SK-N-SH (cell line): ENCODE data around the gene NAT9. TPM values are rescaled to one million over a fixed set of nuclear protein-coding genes. Genes with fewer than 3 reads are reported as not detected.

ENCODE experiments used
- CTCF ChIA-PET: fragments of 300-600, 350-600 bp; formaldehyde crosslinking; extraction: SDS; loops from one replicate; lab custom pipeline; 2021; lab: Yijun Ruan, JAX
- POLR2A ChIA-PET: fragments of 350-600 bp; sonication (Branson Sonifier 250); formaldehyde crosslinking; extraction: SDS; loops from one replicate; lab custom pipeline; 2020; ENCODE audit warnings: antibody characterized with exemption, inconsistent platforms; lab: Yijun Ruan, JAX
- DNase-seq: peaks from one replicate; pipeline ENCODE4 v3.0.0; 2012
- H2AFZ ChIP-seq: fragments of 200-600 bp; sonication (generic); 2 replicates; pipeline ENCODE4 v1.8.1; 2016; ENCODE audit warnings: antibody characterized with exemption, mild to moderate bottlenecking, low read depth
- H3F3A ChIP-seq: fragments of 200-600 bp; sonication (generic); replicated peaks from 2 replicates; pipeline ENCODE3; 2016; ENCODE audit warnings: antibody characterized with exemption, mild to moderate bottlenecking; ENCODE audit not compliant: insufficient read depth
- H3K27ac ChIP-seq, 2 experiments: fragments of 200-500 bp in 1 of 2; fragments of 200-600 bp in 1 of 2; sonication (Bioruptor generic) in 1 of 2; sonication (generic), shearing (Covaris generic) in 1 of 2; 2 replicates each; pipeline versions ENCODE4 v1.5.1 to v1.6.1; 2014 to 2016; ENCODE audit warnings: low read depth in 2 of 2, inconsistent platforms in 1 of 2, low read length in 1 of 2, mild to moderate bottlenecking in 1 of 2, mixed read lengths in 1 of 2
- H3K27me3 ChIP-seq: fragments of 200-600 bp; sonication (generic), shearing (Covaris generic); 2 replicates; pipeline ENCODE4 v1.6.1; 2016; ENCODE audit warnings: mixed run types; ENCODE audit not compliant: insufficient read depth
- H3K36me3 ChIP-seq, 2 experiments: fragments of 200-500 bp in 1 of 2; fragments of 200-600 bp in 1 of 2; sonication (Bioruptor generic) in 1 of 2; sonication (generic) in 1 of 2; replicated peaks in 1 of 2; 2 replicates each; pipeline versions ENCODE3 to v1.5.1; 2014 to 2016; ENCODE audit warnings: low read length in 1 of 2, mild to moderate bottlenecking in 1 of 2; ENCODE audit not compliant: insufficient read depth in 2 of 2, control insufficient read depth in 1 of 2
- H3K4me1 ChIP-seq, 2 experiments: fragments of 200-500 bp in 1 of 2; fragments of 200-600 bp in 1 of 2; sonication (Bioruptor generic) in 1 of 2; sonication (generic), shearing (Covaris generic) in 1 of 2; 2 replicates each; pipeline versions ENCODE4 v1.5.1 to v1.6.1; 2014 to 2016; ENCODE audit warnings: low read depth in 1 of 2, low read length in 1 of 2, mixed run types in 1 of 2; ENCODE audit not compliant: insufficient read depth in 2 of 2, control insufficient read depth in 1 of 2
- H3K4me2 ChIP-seq: fragments of 200-600 bp; sonication (generic), shearing (Covaris generic); 2 replicates; pipeline ENCODE4 v1.6.1; 2017; ENCODE audit warnings: mixed run types
- H3K4me3 ChIP-seq, 2 experiments: fragments of 200-500 bp in 1 of 2; fragments of 200-600 bp in 1 of 2; sonication (Bioruptor generic) in 1 of 2; sonication (generic), shearing (Covaris generic) in 1 of 2; 2 replicates each; pipeline versions ENCODE4 v1.5.1 to v1.8.1; 2014 to 2016; ENCODE audit warnings: low read depth in 2 of 2, inconsistent platforms in 1 of 2, low read length in 1 of 2, mild to moderate bottlenecking in 1 of 2, mixed read lengths in 1 of 2, moderate library complexity in 1 of 2
- H3K79me2 ChIP-seq: fragments of 200-600 bp; sonication (generic); 2 replicates; pipeline ENCODE4 v1.8.1; 2017; ENCODE audit warnings: mild to moderate bottlenecking; ENCODE audit not compliant: insufficient read depth
- H3K9ac ChIP-seq: fragments of 200-600 bp; sonication (generic); 2 replicates; pipeline ENCODE4 v1.6.1; 2017; ENCODE audit warnings: mixed run types
- H3K9me2 ChIP-seq: fragments of 200-600 bp; sonication (generic); 2 replicates; pipeline ENCODE4 v1.6.1; 2017; ENCODE audit warnings: mixed run types
- H3K9me3 ChIP-seq: fragments of 200-600 bp; sonication (generic); 2 replicates; pipeline ENCODE4 v1.6.1; 2017; ENCODE audit warnings: mixed run types, mild to moderate bottlenecking, moderate library complexity
- H4K20me1 ChIP-seq: fragments of 200-600 bp; sonication (generic); 2 replicates; pipeline ENCODE4 v1.6.1; 2017; ENCODE audit warnings: mild to moderate bottlenecking, mixed run types; ENCODE audit not compliant: insufficient read depth
- CTCF ChIP-seq: fragments of 200-600 bp; sonication (generic); IDR thresholded peaks from 2 replicates; pipeline ENCODE4 v1.6.1; 2017; ENCODE audit warnings: antibody characterized with exemption, mild to moderate bottlenecking, moderate library complexity
- ELF1 ChIP-seq: IDR thresholded peaks from 2 replicates; pipeline ENCODE4 v1.4.0; 2012
- EP300 ChIP-seq, 2 experiments: IDR thresholded peaks; 2 replicates each; pipeline versions ENCODE4 v1.4.0 to v1.6.1; 2012; ENCODE audit warnings: borderline replicate concordance in 1 of 2, low read depth in 1 of 2, low read length in 1 of 2
- EZH2phosphoT487 ChIP-seq: fragments of 200-600 bp; sonication (generic); IDR thresholded peaks from 2 replicates; pipeline ENCODE4 v1.6.1; 2017; ENCODE audit warnings: low read depth, mixed run types, mild to moderate bottlenecking, antibody characterized with exemption, moderate library complexity, borderline replicate concordance
- IRF3 ChIP-seq: fragments of 150-350 bp; IDR thresholded peaks from 2 replicates; pipeline ENCODE4 v1.6.1; 2016; ENCODE audit warnings: mild to moderate bottlenecking, low read depth, low read length
- JUND ChIP-seq: IDR thresholded peaks from 2 replicates; pipeline ENCODE4 v1.4.0; 2012
- MEF2A ChIP-seq: IDR thresholded peaks from 2 replicates; pipeline ENCODE4 v1.4.0; 2012; ENCODE audit warnings: low read depth, borderline replicate concordance
- NFIC ChIP-seq: IDR thresholded peaks from 2 replicates; pipeline ENCODE4 v1.4.0; 2012; ENCODE audit warnings: borderline replicate concordance
- PBX3 ChIP-seq: IDR thresholded peaks from 2 replicates; pipeline ENCODE4; 2012
- POLR2AphosphoS5 ChIP-seq: IDR thresholded peaks from 2 replicates; pipeline ENCODE4 v1.6.1; 2012; ENCODE audit warnings: low read depth, low read length
- RFX5 ChIP-seq: IDR thresholded peaks from 2 replicates; pipeline ENCODE4 v1.6.1; 2012; ENCODE audit warnings: mild to moderate bottlenecking, improper control_type of control experiment, low read length
- SIN3A ChIP-seq: IDR thresholded peaks from 2 replicates; pipeline ENCODE4 v1.6.1; 2012; ENCODE audit warnings: low read depth, mild to moderate bottlenecking, low read length, moderate library complexity, borderline replicate concordance
- TEAD4 ChIP-seq: IDR thresholded peaks from 2 replicates; pipeline ENCODE4 v1.4.0; 2012; ENCODE audit warnings: mild to moderate bottlenecking, borderline replicate concordance; ENCODE audit not compliant: insufficient read depth
- USF1 ChIP-seq: IDR thresholded peaks from 2 replicates; pipeline ENCODE4 v1.4.0; 2012; ENCODE audit warnings: low read depth, borderline replicate concordance
- USF2 ChIP-seq: fragments of 150-350 bp; IDR thresholded peaks from 2 replicates; pipeline ENCODE4 v1.6.1; 2017; ENCODE audit warnings: antibody characterized with exemption, low read length, low read depth, borderline replicate concordance
- YY1 ChIP-seq: IDR thresholded peaks from 2 replicates; pipeline ENCODE4 v1.4.0; 2012; ENCODE audit warnings: low read depth, mild to moderate bottlenecking
- ZBTB33 ChIP-seq: IDR thresholded peaks from 2 replicates; pipeline ENCODE4 v1.4.0; 2012; ENCODE audit warnings: low read depth, borderline replicate concordance
- WGBS: methylation state at CpG from one replicate; pipeline ENCODE4 v1.1.6; 2017; ENCODE audit warnings: low lambda C conversion rate; 5-methylcytosine and 5-hydroxymethylcytosine counted together
- polyA plus RNA-seq, 3 experiments: library from polyadenylated mRNA; depleted of rRNA; stranded (reverse); fragments of >200 nt; gene quantifications; 2 replicates each; pipeline ENCODE4 v1.2.3, GENCODE V29; 2012

The NAT9 gene
- polyA plus RNA-seq, 1 of the 3 experiments (the other 2 are of a cell fraction), result 117 TPM

- Histone ChIP-seq H3K79me2 (peaks cover 14% of the 10 kb centered on the region; the same call in 1 of the 2 replicates), H4K20me1 (no peaks in the 10 kb centered on the region), H3K27ac (peak overlapping the region; percentile 25 to 94; a peak in 3 of 4 replicates), H3K9me2 (no peaks in the 10 kb centered on the region), H2AFZ (no peak overlapping the region), H3K9me3 (no peaks in the 10 kb centered on the region), H3K36me3 (no peaks in the 10 kb centered on the region), H3K4me3 (no peak overlapping the region), H3K27me3 (no peaks in the 10 kb centered on the region), H3F3A (peaks cover 4% of the 10 kb centered on the region), H3K4me1 (peaks cover 45 to 68% of the 10 kb centered on the region in 2 experiments; a peak in 3 of 4 replicates), H3K4me2 (no peak overlapping the region), H3K9ac (no peak overlapping the region)
- 60% methylated on average over 3 of the region's 5 CpGs for WGBS
- ChIA-PET POLR2A (interaction anchor here (0.9 to 2.7 kb wide), 5 partner anchors 8 to 16 kb away, joined by 4 to 17 read pairs (median 6); partner anchors contain the start of gene NAT9), CTCF (interaction anchor here (0.7 to 48.0 kb wide), 7 partner anchors 7 to 528 kb away, joined by 3 to 1361 read pairs (median 15); partner anchors contain the start of genes GRIN2C, NAT9, NHERF1 and RAB37)
- no peak for DNase-seq
- TF ChIP-seq ELF1 (no peak), USF1 (no peak), USF2 (no peak), ZBTB33 (no peak), RFX5 (no peak), NFIC (no peak), POLR2AphosphoS5 (no peak), MEF2A (no peak), IRF3 (no peak), SIN3A (no peak), JUND (no peak), YY1 (no peak), EP300 (IDR thresholded peaks at IDR 0.05; ENCODE audit: borderline replicate concordance in 1 of 2, low read depth in 1 of 2, low read length in 1 of 2) (no peak), CTCF (no peak), PBX3 (no peak), EZH2phosphoT487 (no peak), TEAD4 (no peak)
These were observed 14.7 kb downstream of the NAT9 start for GRCh38 chr17:74761419-74761818.
